Pons (tissue), 1 donor: Measurements from ENCODE around the gene MCTP2.
"Not testable (repeated sequence)": the region's sequence is repeated elsewhere in the genome, so short reads cannot be mapped to it uniquely, and the experiment has no call there.

Source experiments
- DNase-seq: peaks from one replicate; pipeline ENCODE4 v3.0.0-alpha.2; 2016; ENCODE audit warnings: low spot score

Gene MCTP2

GRCh38 chr15:94456226-94456625 lies 224.9 kb downstream of the MCTP2 start:
- DNase-seq, result no peak

GRCh38 chr15:94457661-94458060 lies 226.3 kb downstream of the MCTP2 start:
- DNase-seq, result no peak

DNA sequence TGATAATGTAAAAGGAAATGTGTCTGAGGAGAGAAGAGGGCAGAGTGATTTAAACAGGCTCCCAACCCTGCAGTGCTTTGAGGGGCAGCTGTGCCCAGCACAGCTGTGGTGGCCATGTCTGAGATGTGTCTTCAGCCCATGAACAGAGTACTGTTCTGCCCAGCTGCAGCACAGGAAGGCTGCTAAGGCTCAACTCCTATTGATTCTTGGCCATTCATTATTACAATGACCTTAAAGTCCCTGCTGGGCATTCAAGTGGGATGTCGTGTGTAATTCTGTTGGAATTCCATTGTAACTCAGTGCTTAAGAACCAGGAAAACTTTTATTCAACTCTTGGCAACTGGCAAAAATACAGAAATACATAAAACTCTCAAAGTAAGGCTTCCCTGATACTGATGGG lies 229.3 kb downstream of the MCTP2 start:
- DNase-seq, result no peak

GRCh38 chr15:94467034-94467433 lies 235.7 kb downstream of the MCTP2 start:
- no peak for DNase-seq

- no peak for DNase-seq
These were observed 239.1 kb downstream of the MCTP2 start for GRCh38 chr15:94470492-94470891.

DNA sequence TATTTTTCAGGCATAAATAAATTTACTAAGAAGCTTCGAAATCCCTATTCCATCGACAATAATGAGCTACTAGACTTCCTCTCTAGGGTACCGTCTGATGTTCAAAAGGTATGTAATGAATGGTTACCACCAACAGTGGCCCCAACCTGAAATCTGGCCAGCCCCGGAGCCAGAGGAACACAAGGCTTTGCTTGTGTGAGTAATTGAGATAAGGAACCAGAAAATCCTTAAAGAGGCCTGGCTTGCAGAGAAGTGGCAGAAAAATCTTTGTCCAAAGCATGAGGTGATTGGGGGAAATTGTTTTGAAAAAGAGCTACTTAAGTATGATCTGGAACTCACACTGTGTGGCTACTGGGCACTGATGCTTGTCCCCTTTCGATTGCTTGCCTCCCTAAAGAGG lies 245.3 kb downstream of the MCTP2 start:
- DNase-seq, result no peak

DNA sequence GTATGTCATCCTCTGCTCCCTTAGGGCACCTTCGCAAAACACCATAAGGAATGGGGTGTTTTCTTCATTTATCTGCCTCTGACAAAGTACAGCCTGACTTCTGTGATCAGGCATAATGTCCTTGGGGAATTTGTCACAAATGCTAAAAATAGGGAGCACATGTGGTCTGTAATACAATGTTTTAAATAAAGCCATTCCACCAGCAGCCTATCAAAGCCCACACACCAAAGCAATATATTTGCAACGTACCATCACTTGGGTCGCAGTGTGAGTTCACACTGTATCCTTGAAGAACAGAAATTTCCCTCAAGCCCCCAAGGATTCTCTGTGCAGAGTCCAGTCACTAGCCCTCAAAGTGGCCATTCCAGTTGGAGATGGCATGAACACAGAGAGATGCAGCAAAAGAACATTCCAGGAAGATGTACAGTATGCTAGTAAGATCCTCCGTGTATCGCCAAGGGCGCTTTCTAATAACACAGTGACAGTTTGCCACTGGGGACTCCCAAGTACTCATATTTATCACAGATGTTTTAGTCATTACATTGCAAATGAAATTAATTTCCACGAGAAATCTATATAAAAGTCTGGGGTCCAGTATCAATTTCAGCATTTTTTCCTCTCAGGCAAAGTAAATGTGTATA lies 246.7 kb downstream of the MCTP2 start:
- no peak for DNase-seq

DNA sequence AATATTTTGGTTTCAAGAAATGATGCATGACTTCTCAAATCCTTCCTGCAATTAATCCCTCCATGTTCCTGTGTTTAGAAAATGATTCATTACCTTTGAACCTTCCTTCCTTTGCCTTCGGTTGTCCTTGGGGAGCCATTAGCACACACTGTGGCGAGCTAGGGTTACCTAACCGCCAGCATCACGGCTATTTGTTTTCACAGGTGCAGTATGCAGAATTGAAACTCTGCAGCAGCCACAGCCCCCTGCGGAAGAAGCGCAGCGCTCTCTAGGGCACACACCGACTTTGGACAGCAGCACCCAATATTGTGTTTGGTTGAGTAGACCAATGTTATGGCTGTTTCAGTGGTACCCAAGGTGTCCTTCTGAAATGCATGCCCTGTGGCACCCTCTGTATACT lies 247.4 kb downstream of the MCTP2 start:
- no peak for DNase-seq

DNA sequence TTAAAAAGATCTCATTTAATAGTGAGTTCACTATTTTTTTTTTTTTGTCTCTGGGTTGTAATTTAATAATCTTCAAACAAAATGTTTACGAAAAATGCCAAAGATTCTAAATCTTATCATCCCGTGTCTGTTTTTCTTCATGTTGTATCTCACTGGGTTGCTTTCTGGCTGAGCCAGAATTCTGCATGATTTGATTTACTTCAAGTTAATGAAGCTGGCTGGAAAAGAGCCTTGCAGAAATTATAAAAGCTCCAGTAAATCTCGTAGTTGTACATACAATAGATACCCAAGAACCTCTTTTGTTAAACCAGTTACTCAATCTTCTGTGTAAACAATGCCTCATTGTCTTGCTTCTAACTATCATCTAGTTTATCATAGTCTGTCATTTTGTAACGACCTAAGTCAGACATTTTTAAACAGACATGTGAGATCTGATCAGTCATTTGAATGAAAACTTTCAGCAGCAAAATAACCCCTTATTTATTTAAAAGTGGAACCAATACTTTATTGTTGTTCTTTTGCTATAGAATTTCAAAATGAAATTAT lies 249.0 kb downstream of the MCTP2 start:
- DNase-seq, result no peak

- no peak for DNase-seq
These were observed 253.9 kb downstream of the MCTP2 start for GRCh38 chr15:94485148-94485719.

GRCh38 chr15:94487635-94488034 lies 256.3 kb downstream of the MCTP2 start:
- no peak for DNase-seq

DNA sequence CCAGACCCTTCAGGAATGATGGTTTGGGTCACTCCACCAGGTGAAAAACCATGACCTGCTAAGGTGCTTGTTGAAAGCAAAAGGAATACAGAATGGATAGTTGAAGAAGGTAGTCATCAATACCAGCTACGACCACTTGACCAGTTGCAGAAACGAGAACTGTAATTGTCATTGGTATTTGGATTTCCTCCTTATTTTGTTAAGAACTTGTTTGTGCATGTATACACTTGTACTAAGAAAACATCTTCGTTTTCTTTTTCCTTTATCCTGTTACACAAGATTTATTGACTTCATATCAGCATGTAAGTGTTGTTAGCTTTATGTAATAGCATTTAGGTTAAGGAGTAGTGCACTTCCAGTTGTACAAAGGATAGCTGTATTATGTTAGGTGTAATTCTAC lies 261.8 kb downstream of the MCTP2 start:
- no peak for DNase-seq

DNA sequence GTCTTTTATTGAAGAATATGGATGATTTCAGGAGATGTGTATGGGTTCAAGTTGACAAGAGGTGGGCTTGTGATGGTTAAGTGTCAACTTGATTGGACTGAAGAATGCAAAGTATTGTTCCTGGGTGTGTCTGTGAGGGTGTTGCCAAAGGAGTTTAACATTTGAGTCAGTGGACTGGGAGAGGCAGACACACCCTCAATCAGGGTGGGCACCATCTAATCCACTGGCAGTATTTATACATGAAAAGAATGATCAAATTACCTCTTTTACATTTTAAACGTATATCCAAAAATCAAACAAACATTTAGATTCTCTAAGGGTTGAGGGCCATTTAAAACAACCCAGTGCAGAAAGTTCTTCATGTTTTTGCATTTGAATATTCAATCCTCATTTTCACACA lies 262.2 kb downstream of the MCTP2 start:
- DNase-seq, result not testable (repeated sequence)

DNA sequence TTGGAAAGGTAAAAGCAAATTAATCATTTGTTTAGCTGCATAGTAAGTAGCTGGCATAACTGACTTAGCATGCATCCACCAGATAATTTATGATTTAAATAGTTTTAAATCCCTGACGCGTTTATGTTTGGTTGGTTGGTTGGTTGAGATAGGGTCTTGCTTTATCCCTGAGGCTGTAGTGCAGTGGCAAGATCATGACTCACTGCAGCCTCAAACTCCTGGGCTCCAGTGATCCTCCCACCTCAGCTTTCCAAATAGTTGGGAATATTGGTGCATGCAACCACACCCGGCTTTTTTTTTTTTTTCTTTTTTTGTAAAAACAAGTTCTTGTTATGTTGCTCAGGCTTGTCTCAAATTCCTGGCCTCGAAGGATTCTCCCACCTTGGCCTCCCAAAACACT lies 263.4 kb downstream of the MCTP2 start:
- no peak for DNase-seq

DNA sequence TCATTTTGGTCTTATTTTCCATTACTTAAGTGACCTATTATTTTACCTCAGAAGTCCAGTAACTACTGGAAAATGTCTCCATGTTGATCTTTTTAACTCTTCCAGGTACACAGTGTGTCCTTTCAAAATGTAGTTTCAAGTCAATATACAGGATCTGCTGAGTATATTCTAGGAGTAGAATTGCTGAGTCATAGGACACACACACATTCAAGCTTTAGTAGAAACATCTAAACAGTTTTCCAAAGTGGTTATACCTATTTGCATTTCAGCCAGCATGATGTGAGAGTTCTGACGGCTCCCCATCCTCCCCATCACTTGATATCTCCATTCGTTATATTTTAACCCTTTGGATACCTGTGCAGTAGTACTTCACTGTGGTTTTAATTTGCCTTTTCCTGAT lies 271.9 kb downstream of the MCTP2 start:
- DNase-seq, result no peak

- DNase-seq, result no peak
These were observed 277.9 kb downstream of the MCTP2 start for GRCh38 chr15:94509259-94509658.

GRCh38 chr15:94522125-94522524 lies 290.8 kb downstream of the MCTP2 start:
- DNase-seq, result no peak

DNA sequence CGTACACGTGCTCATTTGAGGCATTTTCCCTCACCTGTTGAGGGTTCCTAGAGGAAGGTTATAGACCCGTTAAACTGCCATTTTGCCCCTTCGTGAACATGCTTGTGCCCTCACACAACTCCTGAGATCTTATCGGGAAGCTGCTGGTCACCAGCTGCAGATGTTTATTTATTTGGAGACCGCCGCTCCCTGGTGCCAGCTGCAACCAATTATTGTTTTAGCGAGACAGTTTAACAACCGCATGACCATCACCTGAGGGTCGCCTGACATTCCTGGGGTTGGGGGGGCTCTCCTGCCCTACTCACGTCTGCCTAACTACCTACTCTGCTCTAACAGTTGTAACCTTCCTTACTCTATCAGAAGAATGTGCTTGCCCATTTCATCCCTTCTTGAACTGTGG lies 292.5 kb downstream of the MCTP2 start:
- no peak for DNase-seq

GRCh38 chr15:94524565-94524964 lies 293.2 kb downstream of the MCTP2 start:
- no peak for DNase-seq

- no peak for DNase-seq
These were observed 294.8 kb downstream of the MCTP2 start for GRCh38 chr15:94526071-94526689.

DNA sequence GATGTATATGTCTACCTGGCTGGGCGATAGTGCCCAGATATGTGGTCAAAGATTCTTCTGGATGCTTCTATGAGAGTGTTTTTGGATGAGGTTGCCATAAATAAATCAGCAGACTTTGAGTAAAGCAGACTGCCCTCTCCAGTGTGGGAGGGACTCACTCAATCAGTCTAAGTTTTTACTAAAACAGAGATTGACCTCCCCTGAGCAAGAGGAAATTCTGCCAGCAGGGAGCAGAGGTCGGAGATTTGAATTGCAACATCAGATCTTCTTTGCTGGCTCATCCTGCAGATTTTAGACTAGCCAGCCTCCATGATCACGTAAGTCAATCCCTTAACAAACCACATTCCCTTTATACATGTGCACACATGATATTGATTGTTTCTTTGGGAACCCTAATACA lies 300.9 kb downstream of the MCTP2 start:
- no peak for DNase-seq
